ENCODE measurements around the gene SH3BP5L.

DNA sequence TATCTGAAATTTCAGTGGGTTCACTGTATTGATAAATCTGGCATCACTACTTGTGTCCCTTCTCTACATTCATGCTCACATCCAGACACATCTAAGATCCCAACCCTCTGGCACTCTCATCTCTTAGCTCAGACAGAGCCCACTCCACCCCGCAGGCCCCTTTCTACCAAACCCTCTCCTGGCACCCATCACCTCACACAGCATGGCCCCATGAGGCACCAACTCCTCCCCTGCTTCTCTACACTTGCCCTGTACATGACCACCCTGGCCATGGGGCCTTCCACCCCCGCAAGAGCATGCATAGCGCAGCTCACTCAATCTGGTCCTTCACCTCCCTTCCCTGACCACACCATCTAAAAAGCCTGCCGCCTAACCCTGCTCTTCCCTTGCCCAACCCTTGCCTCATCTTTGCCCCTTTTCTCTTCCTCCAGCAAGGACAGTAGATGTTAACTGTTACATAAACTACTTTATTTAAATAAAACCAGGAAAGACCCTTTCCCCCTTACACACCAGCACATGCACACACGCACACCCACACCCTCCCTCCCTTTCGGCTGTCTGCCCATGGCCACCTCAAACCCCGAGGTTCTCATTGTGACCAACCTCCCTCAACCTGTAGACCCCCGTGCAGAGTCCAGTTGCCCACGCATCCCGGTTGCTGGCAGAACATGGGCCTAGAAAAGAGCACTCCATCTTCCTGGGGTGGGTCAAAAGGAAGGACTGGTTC, 15.6 kb downstream of the SH3BP5L start:
- TF ChIP-seq POLR2AphosphoS5 (IDR thresholded peaks at IDR 0.05; ENCODE audit: low read depth), result no peak
- TF ChIP-seq, protein P1, sequence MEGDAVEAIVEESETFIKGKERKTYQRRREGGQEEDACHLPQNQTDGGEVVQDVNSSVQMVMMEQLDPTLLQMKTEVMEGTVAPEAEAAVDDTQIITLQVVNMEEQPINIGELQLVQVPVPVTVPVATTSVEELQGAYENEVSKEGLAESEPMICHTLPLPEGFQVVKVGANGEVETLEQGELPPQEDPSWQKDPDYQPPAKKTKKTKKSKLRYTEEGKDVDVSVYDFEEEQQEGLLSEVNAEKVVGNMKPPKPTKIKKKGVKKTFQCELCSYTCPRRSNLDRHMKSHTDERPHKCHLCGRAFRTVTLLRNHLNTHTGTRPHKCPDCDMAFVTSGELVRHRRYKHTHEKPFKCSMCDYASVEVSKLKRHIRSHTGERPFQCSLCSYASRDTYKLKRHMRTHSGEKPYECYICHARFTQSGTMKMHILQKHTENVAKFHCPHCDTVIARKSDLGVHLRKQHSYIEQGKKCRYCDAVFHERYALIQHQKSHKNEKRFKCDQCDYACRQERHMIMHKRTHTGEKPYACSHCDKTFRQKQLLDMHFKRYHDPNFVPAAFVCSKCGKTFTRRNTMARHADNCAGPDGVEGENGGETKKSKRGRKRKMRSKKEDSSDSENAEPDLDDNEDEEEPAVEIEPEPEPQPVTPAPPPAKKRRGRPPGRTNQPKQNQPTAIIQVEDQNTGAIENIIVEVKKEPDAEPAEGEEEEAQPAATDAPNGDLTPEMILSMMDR (conservative IDR thresholded peaks at IDR 0.05; ENCODE audit: low read depth in 2 of 2), result no peak
- no peak for TF ChIP-seq CREB1 (CRISPR knock-in tag; IDR thresholded peaks at IDR 0.05; ENCODE audit: low read depth)
- no peak for TF ChIP-seq STAT1 (IDR thresholded peaks at IDR 0.05; ENCODE audit: unreplicated experiment)
- TF ChIP-seq, protein P2, sequence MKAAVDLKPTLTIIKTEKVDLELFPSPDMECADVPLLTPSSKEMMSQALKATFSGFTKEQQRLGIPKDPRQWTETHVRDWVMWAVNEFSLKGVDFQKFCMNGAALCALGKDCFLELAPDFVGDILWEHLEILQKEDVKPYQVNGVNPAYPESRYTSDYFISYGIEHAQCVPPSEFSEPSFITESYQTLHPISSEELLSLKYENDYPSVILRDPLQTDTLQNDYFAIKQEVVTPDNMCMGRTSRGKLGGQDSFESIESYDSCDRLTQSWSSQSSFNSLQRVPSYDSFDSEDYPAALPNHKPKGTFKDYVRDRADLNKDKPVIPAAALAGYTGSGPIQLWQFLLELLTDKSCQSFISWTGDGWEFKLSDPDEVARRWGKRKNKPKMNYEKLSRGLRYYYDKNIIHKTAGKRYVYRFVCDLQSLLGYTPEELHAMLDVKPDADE (IDR thresholded peaks at IDR 0.05), result no peak
- no peak for TF ChIP-seq EZH2 (IDR thresholded peaks at IDR 0.05; ENCODE audit: low read depth, unreplicated experiment)
- TF ChIP-seq, protein P3, sequence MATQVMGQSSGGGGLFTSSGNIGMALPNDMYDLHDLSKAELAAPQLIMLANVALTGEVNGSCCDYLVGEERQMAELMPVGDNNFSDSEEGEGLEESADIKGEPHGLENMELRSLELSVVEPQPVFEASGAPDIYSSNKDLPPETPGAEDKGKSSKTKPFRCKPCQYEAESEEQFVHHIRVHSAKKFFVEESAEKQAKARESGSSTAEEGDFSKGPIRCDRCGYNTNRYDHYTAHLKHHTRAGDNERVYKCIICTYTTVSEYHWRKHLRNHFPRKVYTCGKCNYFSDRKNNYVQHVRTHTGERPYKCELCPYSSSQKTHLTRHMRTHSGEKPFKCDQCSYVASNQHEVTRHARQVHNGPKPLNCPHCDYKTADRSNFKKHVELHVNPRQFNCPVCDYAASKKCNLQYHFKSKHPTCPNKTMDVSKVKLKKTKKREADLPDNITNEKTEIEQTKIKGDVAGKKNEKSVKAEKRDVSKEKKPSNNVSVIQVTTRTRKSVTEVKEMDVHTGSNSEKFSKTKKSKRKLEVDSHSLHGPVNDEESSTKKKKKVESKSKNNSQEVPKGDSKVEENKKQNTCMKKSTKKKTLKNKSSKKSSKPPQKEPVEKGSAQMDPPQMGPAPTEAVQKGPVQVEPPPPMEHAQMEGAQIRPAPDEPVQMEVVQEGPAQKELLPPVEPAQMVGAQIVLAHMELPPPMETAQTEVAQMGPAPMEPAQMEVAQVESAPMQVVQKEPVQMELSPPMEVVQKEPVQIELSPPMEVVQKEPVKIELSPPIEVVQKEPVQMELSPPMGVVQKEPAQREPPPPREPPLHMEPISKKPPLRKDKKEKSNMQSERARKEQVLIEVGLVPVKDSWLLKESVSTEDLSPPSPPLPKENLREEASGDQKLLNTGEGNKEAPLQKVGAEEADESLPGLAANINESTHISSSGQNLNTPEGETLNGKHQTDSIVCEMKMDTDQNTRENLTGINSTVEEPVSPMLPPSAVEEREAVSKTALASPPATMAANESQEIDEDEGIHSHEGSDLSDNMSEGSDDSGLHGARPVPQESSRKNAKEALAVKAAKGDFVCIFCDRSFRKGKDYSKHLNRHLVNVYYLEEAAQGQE (IDR thresholded peaks at IDR 0.05; ENCODE audit: unreplicated experiment), result no peak
- TF ChIP-seq ZNF331 (CRISPR knock-in tag; IDR thresholded peaks at IDR 0.05; ENCODE audit: low read depth), result no peak
- no peak for TF ChIP-seq EZH2phosphoT487 (IDR thresholded peaks at IDR 0.05; ENCODE audit: unreplicated experiment)
- no peak for TF ChIP-seq JUNB (IDR thresholded peaks at IDR 0.05; ENCODE audit: unreplicated experiment)
- TF ChIP-seq NANOG (IDR thresholded peaks at IDR 0.05; ENCODE audit: borderline replicate concordance), result no peak
- TF ChIP-seq ZNF114 (CRISPR knock-in tag; IDR thresholded peaks at IDR 0.05), result no peak

All from GM23338 (cell line).